CD4-positive, CD25-positive, alpha-beta regulatory T cell (primary cell): ENCODE measurements around the gene ESM1. TPM values are rescaled to one million over a fixed set of nuclear protein-coding genes. Genes with fewer than 3 reads are reported as not detected.

ENCODE experiments used
- ATAC-seq, 2 donors: fragments of 150-1000 bp; cut with Tn5 transposase; one replicate each; pipeline ENCODE4 v1.10.0; 2021; ENCODE audit warnings: low read depth in 2 of 2, moderate number of reproducible peaks in 2 of 2, moderate library complexity in 1 of 2
- DNase-seq, 3 donors: peaks; one replicate each; pipeline versions ENCODE4 v3.0.0 to v3.0.0-alpha.2; 2012 to 2022; ENCODE audit warnings: mixed read lengths in 1 of 3
- H3K27ac ChIP-seq: one replicate; pipeline ENCODE4 v1.7.0; 2013; ENCODE audit warnings: mild to moderate bottlenecking, low read length; ENCODE audit not compliant: insufficient read depth, poor library complexity, severe bottlenecking
- H3K27me3 ChIP-seq: one replicate; pipeline ENCODE4 v1.7.0; 2013; ENCODE audit warnings: low read length; ENCODE audit not compliant: control insufficient read depth, insufficient read depth
- H3K36me3 ChIP-seq: one replicate; pipeline ENCODE4 v1.7.0; 2013; ENCODE audit warnings: mild to moderate bottlenecking, low read length, moderate library complexity; ENCODE audit not compliant: control insufficient read depth, insufficient read depth
- H3K4me1 ChIP-seq: 2 replicates; pipeline ENCODE4 v1.7.0; 2013; ENCODE audit warnings: mild to moderate bottlenecking, low read length; ENCODE audit not compliant: insufficient read depth, control insufficient read depth, poor library complexity, severe bottlenecking
- H3K4me3 ChIP-seq: one replicate; pipeline ENCODE4 v1.7.0; 2013; ENCODE audit warnings: low read depth, mild to moderate bottlenecking, low read length, moderate library complexity
- H3K9me3 ChIP-seq, 2 experiments: 1 replicate in 1 of 2; 2 replicates in 1 of 2; pipeline ENCODE4 v1.7.0; 2013; ENCODE audit warnings: low read length in 2 of 2, mild to moderate bottlenecking in 1 of 2, moderate library complexity in 1 of 2; ENCODE audit not compliant: control insufficient read depth in 2 of 2
- H3K27ac Mint-ChIP-seq, 3 donors: one replicate each; pipeline ENCODE4 v1.8.0; 2020 to 2022; ENCODE audit warnings: mild to moderate bottlenecking in 3 of 3, mixed read lengths in 3 of 3, moderate library complexity in 2 of 3
- H3K27me3 Mint-ChIP-seq: one replicate; pipeline ENCODE4 v1.8.0; 2022; ENCODE audit warnings: mild to moderate bottlenecking, mixed read lengths
- H3K36me3 Mint-ChIP-seq: one replicate; pipeline ENCODE4 v1.8.0; 2020; ENCODE audit warnings: mixed read lengths
- H3K4me1 Mint-ChIP-seq, 4 donors: one replicate each; pipeline ENCODE4 v1.8.0; 2020 to 2022; ENCODE audit warnings: mixed read lengths in 4 of 4, mild to moderate bottlenecking in 1 of 4
- H3K4me3 Mint-ChIP-seq, 4 donors: one replicate each; pipeline ENCODE4 v1.8.0; 2020 to 2022; ENCODE audit warnings: mild to moderate bottlenecking in 4 of 4, mixed read lengths in 4 of 4, moderate library complexity in 3 of 4
- H3K9me3 Mint-ChIP-seq, 7 donors: one replicate each; pipeline ENCODE4 v1.8.0; 2020 to 2022; ENCODE audit warnings: mixed read lengths in 7 of 7, mild to moderate bottlenecking in 3 of 7, moderate library complexity in 2 of 7
- polyA plus RNA-seq, 4 donors: library from polyadenylated mRNA; unstranded; fragments of 300-500 nt; fragmentation: Illumina TruSeq; gene quantifications; one replicate each; pipeline ENCODE4 v1.2.3, GENCODE V29; 2021
- total RNA-seq: library from RNA; stranded (reverse); gene quantifications from one replicate; pipeline ENCODE4 v1.2.3, GENCODE V29; 2022

Gene ESM1
- total RNA-seq (0.42 TPM), polyA plus RNA-seq (under 1 TPM in 3 of 4 donors, not detected in 1; 0.25 to 0.68 (median 0.40) TPM)

GRCh38 chr5:54985301-54986268, at the start of gene ESM1:
Gene ESM1 (minus strand): TSS chr5:54985593. CDS start chr5:54985517, 76 bp downstream.
- no peaks in the 10 kb centered on the region for H3K36me3 ChIP-seq
- DNase-seq (no peak), ATAC-seq (no peak)
- Mint-ChIP-seq H3K27me3 (peaks cover 12% of the 10 kb centered on the region), H3K36me3 (no peaks in the 10 kb centered on the region), H3K4me1 (peaks cover 27 to 59% (median 40%) of the 10 kb centered on the region in 4 donors), H3K27ac (no peak within 1 kb of the TSS), H3K4me3 (peak within 1 kb of the TSS in 3 of 4 donors; percentile 39 to 80 (median 65)), H3K9me3 (peaks cover 0 to 1% (median 0%) of the 10 kb centered on the region in 7 donors)
- no peaks in the 10 kb centered on the region for H3K27me3 ChIP-seq
- no peak within 1 kb of the TSS for H3K4me3 ChIP-seq
- peaks cover 18% of the 10 kb centered on the region for H3K4me1 ChIP-seq
- H3K27ac ChIP-seq, result no peak within 1 kb of the TSS
- no peaks in the 10 kb centered on the region for H3K9me3 ChIP-seq

GRCh38 chr5:55033568-55033967, 48.2 kb upstream of the ESM1 start:
- H3K9me3 ChIP-seq, result no peaks in the 10 kb centered on the region
- H3K4me1 ChIP-seq, result peaks cover 20% of the 10 kb centered on the region
- DNase-seq (no peak), ATAC-seq (no peak)
- no peaks in the 10 kb centered on the region for H3K36me3 ChIP-seq
- Mint-ChIP-seq H3K36me3 (no peaks in the 10 kb centered on the region), H3K9me3 (no peaks in the 10 kb centered on the region), H3K4me3 (no peak overlapping the region), H3K4me1 (peaks cover 20 to 32% (median 23%) of the 10 kb centered on the region in 4 donors), H3K27ac (no peak overlapping the region), H3K27me3 (no peaks in the 10 kb centered on the region)
- no peaks in the 10 kb centered on the region for H3K27me3 ChIP-seq
- H3K4me3 ChIP-seq, result no peak overlapping the region
- H3K27ac ChIP-seq, result no peak overlapping the region

GRCh38 chr5:55031492-55031891, 46.1 kb upstream of the ESM1 start:
- H3K4me3 Mint-ChIP-seq, result no peak overlapping the region
- H3K4me1 Mint-ChIP-seq, result peaks cover 14 to 34% (median 23%) of the 10 kb centered on the region in 4 donors

GRCh38 chr5:55030676-55031369, 45.4 kb upstream of the ESM1 start:
- no peak overlapping the region for H3K27ac ChIP-seq
- H3K4me1 Mint-ChIP-seq, result peaks cover 13 to 37% (median 21%) of the 10 kb centered on the region in 4 donors
- no peaks in the 10 kb centered on the region for H3K36me3 Mint-ChIP-seq
- H3K36me3 ChIP-seq, result no peaks in the 10 kb centered on the region
- no peaks in the 10 kb centered on the region for H3K9me3 Mint-ChIP-seq
- no peaks in the 10 kb centered on the region for H3K27me3 Mint-ChIP-seq
- H3K9me3 ChIP-seq, result no peaks in the 10 kb centered on the region
- H3K4me3 ChIP-seq, result no peak overlapping the region
- ATAC-seq (no peak), DNase-seq (no peak)
- H3K4me1 ChIP-seq, result peaks cover 16% of the 10 kb centered on the region
- no peak overlapping the region for H3K4me3 Mint-ChIP-seq
- no peaks in the 10 kb centered on the region for H3K27me3 ChIP-seq
- peak overlapping the region in 1 of 3 donors; percentile 19 for H3K27ac Mint-ChIP-seq

More at GRCh38 chr5:55031492-55031891, 46.1 kb upstream of the ESM1 start:
- H3K27me3 Mint-ChIP-seq, result no peaks in the 10 kb centered on the region
- H3K9me3 Mint-ChIP-seq, result no peaks in the 10 kb centered on the region
- peaks cover 17% of the 10 kb centered on the region for H3K4me1 ChIP-seq
- peak overlapping the region in 1 of 3 donors; percentile 19 for H3K27ac Mint-ChIP-seq
- H3K9me3 ChIP-seq, result no peaks in the 10 kb centered on the region
- no peaks in the 10 kb centered on the region for H3K36me3 ChIP-seq
- no peaks in the 10 kb centered on the region for H3K27me3 ChIP-seq
- no peaks in the 10 kb centered on the region for H3K36me3 Mint-ChIP-seq
- no peak for ATAC-seq
- H3K27ac ChIP-seq, result no peak overlapping the region
- no peak for DNase-seq
- H3K4me3 ChIP-seq, result no peak overlapping the region

GRCh38 chr5:55030220-55030619, 44.8 kb upstream of the ESM1 start:
- no peaks in the 10 kb centered on the region for H3K9me3 Mint-ChIP-seq
- peaks cover 16% of the 10 kb centered on the region for H3K4me1 ChIP-seq
- H3K36me3 ChIP-seq, result no peaks in the 10 kb centered on the region
- no peak overlapping the region for H3K4me3 Mint-ChIP-seq
- no peak for ATAC-seq
- DNase-seq, result no peak
- peaks cover 14 to 38% (median 23%) of the 10 kb centered on the region in 4 donors for H3K4me1 Mint-ChIP-seq
- H3K9me3 ChIP-seq, result no peaks in the 10 kb centered on the region
- no peaks in the 10 kb centered on the region for H3K27me3 Mint-ChIP-seq
- H3K27ac ChIP-seq, result no peak overlapping the region
- H3K4me3 ChIP-seq, result no peak overlapping the region
- no peaks in the 10 kb centered on the region for H3K36me3 Mint-ChIP-seq
- peak overlapping the region in 1 of 3 donors; percentile 19 for H3K27ac Mint-ChIP-seq
- H3K27me3 ChIP-seq, result no peaks in the 10 kb centered on the region

GRCh38 chr5:55027595-55027994, 42.2 kb upstream of the ESM1 start:
- H3K4me1 Mint-ChIP-seq, result peaks cover 25 to 60% (median 32%) of the 10 kb centered on the region in 4 donors
- no peaks in the 10 kb centered on the region for H3K36me3 Mint-ChIP-seq
- peak overlapping the region; percentile 35 for H3K4me3 ChIP-seq
- H3K36me3 ChIP-seq, result no peaks in the 10 kb centered on the region
- H3K27me3 ChIP-seq, result no peaks in the 10 kb centered on the region
- no peak overlapping the region for H3K27ac ChIP-seq
- peak overlapping the region in 2 of 4 donors; percentile 41 to 57 for H3K4me3 Mint-ChIP-seq
- ATAC-seq, result peak; percentile 25 to 47
- no peaks in the 10 kb centered on the region for H3K27me3 Mint-ChIP-seq
- peak overlapping the region in 2 of 3 donors; percentile 15 to 54 for H3K27ac Mint-ChIP-seq
- DNase-seq, result peak in 1 of 3 donors; percentile 86
- H3K9me3 ChIP-seq, result no peaks in the 10 kb centered on the region
- peaks cover 21% of the 10 kb centered on the region for H3K4me1 ChIP-seq
- peaks cover 0 to 1% (median 0%) of the 10 kb centered on the region in 7 donors for H3K9me3 Mint-ChIP-seq

GRCh38 chr5:55022450-55022849, 37.1 kb upstream of the ESM1 start:
- H3K27ac Mint-ChIP-seq, result peak overlapping the region in 2 of 3 donors; percentile 12 to 51
- peak overlapping the region; percentile 9 to 26 (median 12) for H3K4me3 Mint-ChIP-seq
- Histone ChIP-seq H3K27ac (no peak overlapping the region), H3K4me3 (no peak overlapping the region), H3K36me3 (no peaks in the 10 kb centered on the region), H3K9me3 (no peaks in the 10 kb centered on the region), H3K27me3 (no peaks in the 10 kb centered on the region), H3K4me1 (peaks cover 24% of the 10 kb centered on the region)
- peaks cover 19 to 60% (median 29%) of the 10 kb centered on the region in 4 donors for H3K4me1 Mint-ChIP-seq
- H3K9me3 Mint-ChIP-seq, result peaks cover 0 to 4% (median 0%) of the 10 kb centered on the region in 7 donors
- DNase-seq (peak in 2 of 3 donors; percentile 21 to 63), ATAC-seq (peak; percentile 47 to 58)
- H3K27me3 Mint-ChIP-seq, result no peaks in the 10 kb centered on the region
- H3K36me3 Mint-ChIP-seq, result no peaks in the 10 kb centered on the region
